Neural cell (in vitro differentiated cells): ENCODE measurements around the gene TIPRL.

Source experiments
- CTCF ChIP-seq: fragments of 450-650 bp; IDR thresholded peaks from 2 replicates; pipeline ENCODE4 v1.5.1; 2014; ENCODE audit warnings: antibody characterized with exemption, mild to moderate bottlenecking, moderate library complexity; ENCODE audit not compliant: poor library complexity, severe bottlenecking
- EP300 ChIP-seq: fragments of 450-650 bp; conservative IDR thresholded peaks from 2 replicates; pipeline ENCODE4 v1.6.1; 2014; ENCODE audit warnings: antibody characterized with exemption, mild to moderate bottlenecking, moderate library complexity; ENCODE audit not compliant: poor library complexity, severe bottlenecking
- EZH2 ChIP-seq: fragments of 200-600, 300-800 bp; shearing (Covaris generic), sonication (generic); IDR thresholded peaks from 2 replicates; pipeline ENCODE4 v1.6.1; 2014; ENCODE audit warnings: antibody characterized with exemption, low read length, borderline replicate concordance, mild to moderate bottlenecking; ENCODE audit not compliant: insufficient read depth, poor library complexity, severe bottlenecking
- MXI1 ChIP-seq: fragments of 450-650 bp; conservative IDR thresholded peaks from 2 replicates; pipeline ENCODE4 v1.6.1; 2014; ENCODE audit warnings: antibody characterized with exemption, mild to moderate bottlenecking; ENCODE audit not compliant: poor library complexity, severe bottlenecking
- SMC3 ChIP-seq: fragments of 450-650 bp; conservative IDR thresholded peaks from 2 replicates; pipeline ENCODE4 v1.6.1; 2014; ENCODE audit warnings: antibody characterized with exemption, mild to moderate bottlenecking, moderate library complexity; ENCODE audit not compliant: poor library complexity
- TAF1 ChIP-seq: IDR thresholded peaks from 2 replicates; pipeline ENCODE4 v1.6.1; 2012; ENCODE audit warnings: low read depth

- no peak for TF ChIP-seq TAF1
- no peak for TF ChIP-seq CTCF
- TF ChIP-seq MXI1, result peak; percentile 45
- TF ChIP-seq EZH2, result no peak
- no peak for TF ChIP-seq EP300
- no peak for TF ChIP-seq SMC3
These were observed 831 bp downstream of the TIPRL start for GRCh38 chr1:168179438-168180147.
